VCaP (cell line): ENCODE results near the gene MEX3D.
A peak's percentile ranks its signal among the peaks of the same experiment; 100 is the strongest.

Experiments
- H3K27ac ChIP-seq: fragments of 450-650 bp; 2 replicates; pipeline ENCODE4 v1.5.1; 2017
- TF ChIP-seq, protein P1 (sequence below): fragments of 450-650 bp; conservative IDR thresholded peaks from 2 replicates; pipeline ENCODE4 v1.5.1; 2017; ENCODE audit warnings: mild to moderate bottlenecking, moderate library complexity

The MEX3D gene

DNA sequence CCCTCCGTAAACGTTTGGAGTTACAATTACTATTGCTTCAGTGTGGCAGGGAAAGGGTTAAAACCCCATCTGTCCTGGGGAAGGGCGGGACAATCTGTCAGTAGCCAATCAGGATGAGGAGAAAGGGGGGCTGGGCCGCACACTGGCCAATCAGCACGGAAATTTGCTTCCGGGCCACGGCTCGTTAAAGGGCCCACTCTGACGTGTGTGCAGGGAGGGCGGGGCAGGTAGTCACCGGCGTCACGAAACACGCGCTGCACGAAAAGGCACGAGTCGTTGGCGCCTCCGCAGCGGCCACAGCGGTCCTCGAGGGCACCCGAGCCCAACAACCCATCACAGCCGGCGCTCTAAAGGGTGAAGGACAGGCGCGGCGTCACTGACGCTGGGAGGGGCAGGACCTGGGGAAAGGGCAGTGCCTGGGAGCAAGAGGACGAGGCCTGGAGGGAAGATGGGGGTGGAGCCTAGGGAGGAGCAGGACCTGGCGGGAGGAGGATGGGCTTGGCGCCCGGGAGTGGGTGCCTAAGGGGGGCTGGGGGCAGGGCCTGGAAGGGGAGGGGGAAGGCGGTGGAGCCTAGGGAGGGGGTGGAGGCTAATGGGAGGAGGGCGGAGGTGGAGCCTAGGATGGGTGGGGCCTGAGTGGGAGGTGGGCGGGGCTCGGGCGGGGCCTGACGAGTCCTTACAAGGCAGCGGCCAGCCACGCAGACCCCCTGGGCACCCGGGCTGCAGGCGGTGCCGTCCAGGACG, 60.2 kb downstream of the MEX3D start:
- peak overlapping the region; percentile 75 for H3K27ac ChIP-seq
- TF ChIP-seq, protein P1, sequence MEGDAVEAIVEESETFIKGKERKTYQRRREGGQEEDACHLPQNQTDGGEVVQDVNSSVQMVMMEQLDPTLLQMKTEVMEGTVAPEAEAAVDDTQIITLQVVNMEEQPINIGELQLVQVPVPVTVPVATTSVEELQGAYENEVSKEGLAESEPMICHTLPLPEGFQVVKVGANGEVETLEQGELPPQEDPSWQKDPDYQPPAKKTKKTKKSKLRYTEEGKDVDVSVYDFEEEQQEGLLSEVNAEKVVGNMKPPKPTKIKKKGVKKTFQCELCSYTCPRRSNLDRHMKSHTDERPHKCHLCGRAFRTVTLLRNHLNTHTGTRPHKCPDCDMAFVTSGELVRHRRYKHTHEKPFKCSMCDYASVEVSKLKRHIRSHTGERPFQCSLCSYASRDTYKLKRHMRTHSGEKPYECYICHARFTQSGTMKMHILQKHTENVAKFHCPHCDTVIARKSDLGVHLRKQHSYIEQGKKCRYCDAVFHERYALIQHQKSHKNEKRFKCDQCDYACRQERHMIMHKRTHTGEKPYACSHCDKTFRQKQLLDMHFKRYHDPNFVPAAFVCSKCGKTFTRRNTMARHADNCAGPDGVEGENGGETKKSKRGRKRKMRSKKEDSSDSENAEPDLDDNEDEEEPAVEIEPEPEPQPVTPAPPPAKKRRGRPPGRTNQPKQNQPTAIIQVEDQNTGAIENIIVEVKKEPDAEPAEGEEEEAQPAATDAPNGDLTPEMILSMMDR, result no peak

GRCh38 chr19:1507192-1507660, 60.9 kb downstream of the MEX3D start:
- H3K27ac ChIP-seq, result peak overlapping the region; percentile 75
- TF ChIP-seq, protein P1, result no peak

- H3K27ac ChIP-seq, result no peak overlapping the region
- TF ChIP-seq, protein P1, result no peak
Observed at GRCh38 chr19:1505991-1506881, 61.9 kb downstream of the MEX3D start.

DNA sequence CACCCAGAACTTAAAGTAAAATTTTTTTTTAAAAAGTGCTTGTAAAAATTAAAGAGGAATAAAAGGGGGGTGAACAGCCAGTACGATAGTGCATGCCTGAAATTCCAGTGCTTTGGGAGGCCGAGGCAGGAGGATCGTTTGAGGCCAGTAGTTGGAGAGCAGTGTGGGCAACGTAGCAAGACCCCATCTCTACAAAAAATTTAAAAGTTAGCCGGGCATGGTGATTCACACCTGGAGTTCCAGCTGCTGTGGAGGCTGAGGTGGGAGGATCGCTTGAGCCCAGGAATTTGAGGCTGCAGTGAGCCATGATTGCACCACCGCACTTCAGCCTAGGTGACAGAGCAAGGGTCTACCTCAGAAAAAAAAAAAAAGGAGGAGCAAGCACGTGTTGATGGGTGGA, 63.1 kb downstream of the MEX3D start:
- TF ChIP-seq, protein P1, result no peak
- no peak overlapping the region for H3K27ac ChIP-seq
